Heart right ventricle (tissue), 16 donors: ENCODE results near the gene RFC3. TPM values are rescaled to one million over a fixed set of nuclear protein-coding genes. Genes with fewer than 3 reads are reported as not detected.

Experiments
- ATAC-seq, 8 donors: fragments of 200-7000 bp; cut with Tn5 transposase; one replicate each; pipeline ENCODE4 v1.9.1; 2020; ENCODE audit warnings: mild to moderate bottlenecking in 8 of 8, moderate library complexity in 8 of 8, moderate number of reproducible peaks in 1 of 8
- DNase-seq, 2 donors: peaks; one replicate each; pipeline ENCODE4 v3.0.0-alpha.2; 2020
- H3K27ac ChIP-seq, 10 donors: fragments of 200-600 bp; sonication (generic) in 2 of 10; one replicate each; pipeline versions ENCODE4 v1.5.0 to v1.8.0; 2020 to 2022; ENCODE audit warnings: mild to moderate bottlenecking in 3 of 10
- H3K27me3 ChIP-seq, 7 donors: fragments of 200-600 bp; one replicate each; pipeline ENCODE4 v1.8.0; 2021 to 2022; ENCODE audit warnings: mild to moderate bottlenecking in 2 of 7
- H3K36me3 ChIP-seq, 9 donors: fragments of 200-600 bp; sonication (generic) in 1 of 9; one replicate each; pipeline versions ENCODE4 v1.5.0 to v1.8.0; 2020 to 2022; ENCODE audit warnings: mild to moderate bottlenecking in 2 of 9
- H3K4me1 ChIP-seq, 9 donors: fragments of 200-600 bp; sonication (generic) in 1 of 9; one replicate each; pipeline versions ENCODE4 v1.5.0 to v1.8.0; 2020 to 2022; ENCODE audit warnings: mild to moderate bottlenecking in 4 of 9
- H3K4me3 ChIP-seq, 10 donors: fragments of 200-600 bp; sonication (generic) in 2 of 10; one replicate each; pipeline versions ENCODE4 v1.5.0 to v1.8.0; 2020 to 2022; ENCODE audit warnings: mild to moderate bottlenecking in 7 of 10, moderate library complexity in 2 of 10
- H3K9me3 ChIP-seq, 11 donors: fragments of 200-600 bp in 10 of 11; sonication (generic) in 2 of 11; one replicate each; pipeline versions ENCODE4 v1.5.0 to v1.8.0; 2013 to 2022; ENCODE audit warnings: mild to moderate bottlenecking in 2 of 11, control low read depth in 1 of 11, moderate library complexity in 1 of 11
- CTCF ChIP-seq, 9 donors: fragments of 200-600 bp; sonication (generic) in 2 of 9; IDR thresholded peaks; one replicate each; pipeline versions ENCODE4 v1.5.0 to v1.8.0; 2021 to 2022; ENCODE audit warnings: antibody characterized with exemption in 9 of 9, mild to moderate bottlenecking in 5 of 9, moderate library complexity in 1 of 9
- WGBS, 2 donors: extraction: QIAGEN DNeasy Blood & Tissue Kit; methylation state at CpG; one replicate each; pipeline ENCODE4 v1.1.7; 2013; ENCODE audit warnings: inconsistent platforms in 1 of 2; 5-methylcytosine and 5-hydroxymethylcytosine counted together
- intact Hi-C, 10 donors: fragments of 100-400 bp; cut with DNase I; formaldehyde crosslinking; loops; one replicate each; pipeline versions ENCODE4 v1.11.1 to v1.14.2; 2022
- polyA plus RNA-seq, 2 donors: library from polyadenylated mRNA; stranded (reverse); fragments of 200-250 nt; gene quantifications; one replicate each; pipeline ENCODE4 v1.2.3, GENCODE V29; 2013
- total RNA-seq, 10 donors: library from RNA; stranded (reverse); fragmentation: NEBNext Ultra II Directional in 3 of 10; extraction: Animal tissue kit (Norgen Biotek cat#: 25700) in 3 of 10; gene quantifications; one replicate each; pipeline versions ENCODE4 v1.2.1 to v1.2.4, GENCODE V29; 2021 to 2023
- donor health status: Arrhythmogenic right ventricular cardiomyopathy.
- donor health status: ischemic (EF 13 %, LVEDD 7.1; RV severe dilation, severe dysfunction).
- donor health status: healthy with polysubstance abuse.
- donor health status: DM: no; HTN: yes; CAD: no.
- donor health status: DM: no; HTN: no; CAD: no.
- donor health status: ischemic (EF 25% LVEDD 6.9; RV normal size, moderate dysfunction).
- donor health status: ischemic (EF 25% LVEDD 5.7; RV mildly dilated, moderate dysfunction).
- donor health status: healthy.
- donor health status: DM: yes; HTN: yes; CAD: no.
- donor health status: Ischemic cardiomyopathy.
- donor health status: ischemic (EF 35%, LVEDD 5.7; RV mildly dilated, moderate dysfunction).
- donor health status: nonischemic (EF 11% LVEDD 7.7; RV severe dilation, severe dysfunction).
- donor health status: DM: yes; HTN: yes; CAD: no.
- donor health status: PGD.
- donor health status: ischemic (EF 29% LVEDD 5.4; RV normal size, mild dysfunction).
- donor health status: nonischemic (EF 23%, LVEDD 6.1; RV moderate dilation, normal function).

Gene RFC3
- total and polyA plus RNA-seq, 12 donors: 2.5 to 7.0 (median 5.2) TPM

- Histone ChIP-seq H3K9me3 (peaks cover 0 to 4% (median 0%) of the 10 kb centered on the region in 11 donors), H3K27me3 (no peaks in the 10 kb centered on the region), H3K27ac (peak overlapping the region; percentile 51 to 88 (median 76)), H3K4me1 (peaks cover 0 to 43% (median 20%) of the 10 kb centered on the region in 9 donors), H3K4me3 (peak overlapping the region in 8 of 10 donors; percentile 4 to 47 (median 38)), H3K36me3 (no peaks in the 10 kb centered on the region)
- DNase-seq (no peak), ATAC-seq (peak; percentile 71 to 86 (median 80))
- intact Hi-C loops: loop anchor here in 3 of 10 donors (2.0 to 10.0 kb wide), 3 partner anchors 279 to 1367 kb away; no protein-coding TSS in a partner anchor
- 5 to 15% methylated on average over 7 of the region's 7 CpGs for WGBS, 2 donors
- no peak for TF ChIP-seq CTCF (IDR thresholded peaks at IDR 0.05)
These were observed 20.3 kb upstream of the RFC3 start for GRCh38 chr13:33797622-33798021.

- H3K4me3 ChIP-seq: peak overlapping the region in 8 of 10 donors; percentile 4 to 47 (median 38)
- no peaks in the 10 kb centered on the region for H3K27me3 ChIP-seq
- ATAC-seq (peak in 6 of 8 donors; percentile 23 to 59 (median 45)), DNase-seq (no peak)
- H3K27ac ChIP-seq: peak overlapping the region; percentile 51 to 88 (median 76)
- intact Hi-C loops: loop anchor here in 3 of 10 donors (2.0 to 10.0 kb wide), 3 partner anchors 279 to 1367 kb away; no protein-coding TSS in a partner anchor
- H3K36me3 ChIP-seq: no peaks in the 10 kb centered on the region
- TF ChIP-seq CTCF (IDR thresholded peaks at IDR 0.05): no peak
- peaks cover 0 to 43% (median 20%) of the 10 kb centered on the region in 9 donors for H3K4me1 ChIP-seq
- 28 to 32% methylated on average over 3 of the region's 3 CpGs for WGBS, 2 donors
- no peaks in the 10 kb centered on the region for H3K9me3 ChIP-seq
These were observed 19.9 kb upstream of the RFC3 start for GRCh38 chr13:33798023-33798422.

GRCh38 chr13:33799950-33800592, 17.9 kb upstream of the RFC3 start:
- peak in 7 of 9 donors; percentile 30 to 71 (median 61) for TF ChIP-seq CTCF (IDR thresholded peaks at IDR 0.05)
- intact Hi-C loops: loop anchor here in 7 of 10 donors (2.0 to 10.0 kb wide), 7 partner anchors 115 to 1365 kb away; no protein-coding TSS in a partner anchor
- Histone ChIP-seq H3K9me3 (no peaks in the 10 kb centered on the region), H3K36me3 (no peaks in the 10 kb centered on the region), H3K27ac (peak overlapping the region in 4 of 10 donors; percentile 6 to 79 (median 52)), H3K4me3 (peak overlapping the region in 4 of 10 donors; percentile 2 to 33 (median 10)), H3K27me3 (no peaks in the 10 kb centered on the region), H3K4me1 (peaks cover 0 to 41% (median 20%) of the 10 kb centered on the region in 9 donors)
- DNase-seq (no peak), ATAC-seq (peak in 6 of 8 donors; percentile 18 to 64 (median 46))
- WGBS, 2 donors: 38 to 39% methylated on average over 6 of the region's 6 CpGs

- H3K4me1 ChIP-seq: peaks cover 0 to 37% (median 20%) of the 10 kb centered on the region in 9 donors
- no peak for ATAC-seq
- H3K27ac ChIP-seq: peak overlapping the region in 4 of 10 donors; percentile 6 to 79 (median 52)
- no peak for TF ChIP-seq CTCF (IDR thresholded peaks at IDR 0.05)
- H3K27me3 ChIP-seq: no peaks in the 10 kb centered on the region
- WGBS, 2 donors: 26 to 38% methylated on average over 3 of the region's 3 CpGs
- intact Hi-C loops: loop anchor here in 6 of 10 donors (2.0 to 10.0 kb wide), 6 partner anchors 114 to 1357 kb away; no protein-coding TSS in a partner anchor
- DNase-seq: no peak
- H3K4me3 ChIP-seq: peak overlapping the region in 4 of 10 donors; percentile 2 to 33 (median 10)
- no peaks in the 10 kb centered on the region for H3K9me3 ChIP-seq
- H3K36me3 ChIP-seq: no peaks in the 10 kb centered on the region
These were observed 17.2 kb upstream of the RFC3 start for GRCh38 chr13:33800646-33801186.
